SK-N-MC (cell line): ENCODE measurements around the gene KRT9.

Experiments used
- EZH2 ChIP-seq: fragments of 200-600 bp; sonication (generic); IDR thresholded peaks from one replicate; pipeline ENCODE4 v1.6.1; 2017; ENCODE audit warnings: antibody characterized with exemption
- FOXP2 ChIP-seq: optimal IDR thresholded peaks from 2 replicates; pipeline ENCODE3; 2011; ENCODE audit warnings: mild to moderate bottlenecking, moderate library complexity; ENCODE audit not compliant: insufficient read depth; ENCODE audit errors: extremely low read length, control extremely low read depth
- POLR2AphosphoS5 ChIP-seq: IDR thresholded peaks from 2 replicates; pipeline ENCODE4 v1.6.1; 2012; ENCODE audit warnings: mild to moderate bottlenecking, low read depth, low read length, borderline replicate concordance

- no peak for TF ChIP-seq POLR2AphosphoS5
- TF ChIP-seq EZH2, result no peak
- no peak for TF ChIP-seq FOXP2
These were observed 25.0 kb downstream of the KRT9 start for GRCh38 chr17:41546819-41547218.
